ENCODE results near the gene LRP8.

LRP8 gene

DNA sequence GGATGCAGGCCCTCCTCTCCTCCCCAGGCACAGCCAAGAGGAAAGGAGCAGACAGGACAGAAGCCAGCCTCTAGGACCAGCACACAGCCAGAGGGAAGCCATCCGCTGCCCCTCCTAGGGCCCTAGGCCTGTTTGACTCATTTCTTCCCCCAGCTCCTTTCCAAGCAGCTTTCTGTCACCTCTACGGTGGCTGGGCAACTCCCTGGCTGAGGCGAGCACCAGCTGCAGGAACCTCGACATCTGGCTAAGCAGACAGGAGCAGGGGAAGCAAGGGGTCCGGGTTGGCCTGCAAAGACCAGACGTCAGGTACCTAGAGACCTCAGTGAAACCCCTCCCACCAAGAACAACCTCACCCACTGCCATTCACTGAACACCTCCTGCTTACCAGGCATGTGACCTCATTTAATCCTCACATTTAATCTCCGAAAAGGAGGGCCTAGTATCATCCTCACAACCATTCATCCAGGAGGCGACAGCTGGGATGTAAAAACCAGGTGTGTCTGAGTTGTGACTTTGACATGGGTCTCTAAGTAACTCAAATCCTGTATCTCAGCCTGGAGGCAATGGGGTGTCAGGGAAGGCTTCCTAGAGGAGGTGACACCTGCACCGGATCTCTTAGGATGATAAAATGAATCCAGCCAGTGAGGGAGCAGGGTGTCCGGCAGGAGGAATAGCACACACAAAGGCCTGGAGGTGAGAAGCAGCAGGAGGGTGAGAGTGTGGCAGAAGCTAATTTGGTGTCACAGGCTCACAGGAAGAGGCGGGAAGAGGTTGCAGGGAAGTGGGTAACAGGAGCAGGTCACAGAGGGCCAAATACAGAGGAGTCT lies 5.9 kb downstream of the LRP8 start:
- no peak for DNase-seq (ENCODE audit: low read depth in 2 of 2)

DNA sequence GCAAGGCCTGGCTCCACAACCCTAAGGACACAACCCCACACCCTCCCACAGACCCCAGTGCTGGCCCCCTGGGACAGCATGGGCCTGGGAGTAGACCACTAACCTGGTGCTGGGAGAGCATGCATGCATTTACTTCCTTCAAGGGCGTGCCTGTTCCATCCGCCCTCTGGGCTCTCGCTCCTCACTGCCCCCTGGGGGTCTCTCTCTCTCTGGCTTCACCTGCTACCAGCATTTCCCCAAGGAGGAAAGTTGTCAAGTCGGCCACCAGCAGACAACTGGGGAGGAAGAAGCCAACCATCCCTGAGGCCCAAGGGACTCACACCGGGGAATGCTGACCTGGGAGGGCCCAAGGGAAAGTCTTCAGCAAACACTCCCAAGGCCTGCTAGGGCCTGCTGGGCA lies 6.5 kb downstream of the LRP8 start:
- DNase-seq (ENCODE audit: low read depth in 2 of 2): no peak

DNA sequence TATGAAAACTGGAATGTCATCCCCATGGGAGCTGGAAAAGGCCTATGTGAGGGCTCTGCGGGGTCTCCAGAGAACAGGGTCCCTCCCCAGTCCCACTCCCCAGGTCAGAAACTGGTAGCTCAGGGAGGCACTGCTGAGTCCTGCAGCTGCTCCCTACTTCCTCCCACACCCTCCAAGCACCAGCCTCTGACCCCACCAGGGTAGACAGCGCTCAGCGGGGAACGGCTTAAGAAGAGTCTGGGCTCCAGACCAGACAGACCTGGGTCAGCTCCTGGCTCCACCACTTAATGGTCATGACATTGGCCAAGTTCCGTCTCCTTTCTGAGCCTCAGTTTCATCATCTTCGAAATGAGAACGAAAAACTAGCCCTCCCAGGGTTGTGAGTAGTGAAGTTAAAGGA lies 7.2 kb downstream of the LRP8 start:
- no peak for DNase-seq (ENCODE audit: low read depth in 2 of 2)

DNA sequence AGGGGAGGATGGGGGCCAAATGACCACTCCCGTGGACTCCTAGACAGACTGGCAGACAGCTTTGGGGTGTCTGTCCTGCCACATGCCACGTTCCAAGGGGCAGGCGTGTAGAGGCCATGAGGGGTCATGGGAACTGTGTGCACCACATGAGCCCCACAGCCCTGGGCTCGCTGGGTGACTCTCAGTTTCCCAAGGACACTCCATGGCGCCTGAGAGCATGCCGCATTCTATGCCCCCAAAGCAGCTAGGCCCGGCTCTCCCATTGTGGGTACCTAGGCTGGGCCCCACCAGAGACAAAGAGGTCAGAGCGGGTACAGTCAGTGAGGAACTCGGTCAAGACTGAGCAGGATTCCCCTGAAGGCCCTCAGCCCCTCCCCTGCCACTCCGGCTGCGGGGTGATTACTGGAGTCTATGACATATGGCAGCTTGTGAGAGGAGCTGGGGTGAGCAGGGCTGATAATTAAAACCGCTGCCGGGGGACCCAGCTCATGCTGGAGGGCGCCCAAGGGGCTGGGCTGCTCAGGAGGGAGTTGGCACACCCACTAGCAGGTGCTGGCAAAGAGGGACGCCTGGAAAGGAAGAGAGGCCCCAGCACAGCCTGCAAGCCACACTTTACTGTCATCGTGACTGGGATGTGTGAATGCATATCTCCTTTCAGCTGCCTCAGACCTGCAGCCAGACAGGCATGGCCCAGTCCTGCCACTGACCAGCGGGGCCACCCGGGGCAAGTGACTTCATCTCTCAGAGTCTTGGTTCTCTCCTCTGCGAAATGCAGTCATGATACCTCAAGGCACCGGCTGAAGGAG lies 8.4 kb downstream of the LRP8 start:
- DNase-seq (ENCODE audit: low read depth in 2 of 2): no peak

DNA sequence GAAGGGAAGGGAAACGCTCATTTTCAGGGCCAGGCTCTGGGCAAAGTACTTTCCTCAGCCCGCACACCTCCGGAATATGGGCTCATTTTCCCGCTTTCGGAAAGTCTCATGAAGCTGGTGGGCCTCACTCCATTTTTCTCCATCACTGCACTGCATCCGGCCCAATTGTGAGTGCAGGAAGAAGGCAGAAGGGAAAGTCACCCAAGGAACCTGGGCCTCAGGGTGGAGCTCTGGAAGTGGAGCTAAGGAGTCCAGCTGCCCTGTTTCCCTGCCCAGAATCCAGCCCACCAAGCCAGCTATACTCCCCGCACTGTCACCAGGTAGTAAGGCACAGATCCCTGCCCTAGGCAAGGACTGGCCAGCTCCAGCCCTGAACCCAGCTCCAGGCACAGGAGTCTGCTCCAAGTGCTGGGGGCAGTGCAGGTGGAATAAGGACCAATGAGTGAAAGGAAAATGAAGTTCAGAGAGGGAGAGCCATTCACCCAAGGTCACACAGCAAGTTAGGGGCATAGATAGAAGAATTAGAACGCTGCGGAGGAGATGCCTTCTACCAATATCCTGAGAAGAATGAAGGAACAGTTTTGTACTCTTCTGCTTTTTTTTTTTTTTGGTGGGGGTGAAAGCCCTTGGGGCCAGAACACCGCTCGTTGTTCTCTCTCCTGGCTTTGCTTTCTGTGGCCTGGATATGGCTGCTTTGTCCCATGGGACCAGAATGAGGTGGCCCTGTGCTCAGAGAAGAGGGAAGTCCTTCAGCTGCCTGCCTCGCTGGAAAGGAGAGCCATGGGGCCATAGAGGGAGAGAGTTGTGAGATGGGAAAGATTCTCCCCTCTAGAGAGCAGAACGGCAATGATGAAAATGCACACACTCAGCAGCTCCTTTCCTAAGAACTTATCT lies 10.0 kb downstream of the LRP8 start:
- DNase-seq (ENCODE audit: low read depth in 2 of 2): no peak

DNA sequence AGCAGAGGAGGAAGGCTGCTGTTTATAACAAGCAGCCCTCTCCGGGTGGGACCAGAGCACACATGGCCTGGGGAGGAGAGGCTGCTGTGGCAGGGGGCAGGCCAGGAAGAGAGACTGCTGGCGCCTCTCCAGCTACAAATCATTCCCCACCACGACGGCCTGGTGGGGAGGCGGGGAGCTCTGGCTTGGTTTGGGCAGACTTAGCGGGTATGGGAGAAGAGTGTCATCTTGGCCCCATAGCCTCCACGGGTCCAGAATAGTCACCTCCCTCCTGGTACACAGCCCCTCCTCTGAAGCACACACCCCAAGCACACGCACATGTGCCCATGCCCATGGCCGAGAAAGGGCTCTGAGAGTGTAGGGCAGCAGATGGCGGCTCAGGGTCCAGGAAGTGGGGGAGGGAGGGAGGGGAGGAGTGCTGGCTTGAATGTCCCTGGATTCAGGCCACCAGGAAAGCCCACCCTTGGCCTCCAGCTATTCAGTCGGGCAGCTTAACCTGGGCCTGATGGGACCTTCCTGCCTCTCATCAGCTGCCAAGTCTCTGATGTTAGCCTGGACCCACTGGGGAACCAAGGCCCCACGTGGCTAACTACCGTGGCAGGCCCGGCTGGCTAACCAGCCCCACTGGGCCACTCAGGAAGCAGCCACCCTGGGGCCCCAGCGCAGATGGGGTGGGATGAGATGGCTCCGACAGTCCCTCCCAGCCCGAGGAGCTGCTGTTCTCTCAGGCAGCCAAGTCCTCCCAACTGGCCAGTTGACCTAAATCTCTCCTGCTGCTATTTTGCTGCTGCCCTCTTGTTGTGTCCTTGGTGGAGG lies 10.9 kb downstream of the LRP8 start:
- DNase-seq (ENCODE audit: low read depth in 2 of 2): no peak

DNA sequence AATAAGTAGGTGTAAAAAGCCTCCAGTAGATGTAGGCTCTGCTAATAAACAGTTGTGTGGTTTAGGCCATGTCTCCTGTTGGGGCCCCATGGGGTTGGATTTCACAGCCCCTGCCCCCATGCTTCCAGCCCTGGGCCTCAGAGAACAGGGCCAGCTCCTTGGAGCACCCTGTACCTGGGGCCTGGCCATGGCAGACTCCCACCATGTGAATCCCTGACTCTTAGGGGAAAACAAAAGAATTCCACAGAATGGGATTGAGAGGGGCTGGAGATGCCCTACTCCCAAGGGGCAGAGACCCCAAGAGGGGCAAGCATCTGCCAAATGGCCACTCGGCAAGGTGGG lies 11.5 kb downstream of the LRP8 start:
- no peak for DNase-seq (ENCODE audit: low read depth in 2 of 2)

DNA sequence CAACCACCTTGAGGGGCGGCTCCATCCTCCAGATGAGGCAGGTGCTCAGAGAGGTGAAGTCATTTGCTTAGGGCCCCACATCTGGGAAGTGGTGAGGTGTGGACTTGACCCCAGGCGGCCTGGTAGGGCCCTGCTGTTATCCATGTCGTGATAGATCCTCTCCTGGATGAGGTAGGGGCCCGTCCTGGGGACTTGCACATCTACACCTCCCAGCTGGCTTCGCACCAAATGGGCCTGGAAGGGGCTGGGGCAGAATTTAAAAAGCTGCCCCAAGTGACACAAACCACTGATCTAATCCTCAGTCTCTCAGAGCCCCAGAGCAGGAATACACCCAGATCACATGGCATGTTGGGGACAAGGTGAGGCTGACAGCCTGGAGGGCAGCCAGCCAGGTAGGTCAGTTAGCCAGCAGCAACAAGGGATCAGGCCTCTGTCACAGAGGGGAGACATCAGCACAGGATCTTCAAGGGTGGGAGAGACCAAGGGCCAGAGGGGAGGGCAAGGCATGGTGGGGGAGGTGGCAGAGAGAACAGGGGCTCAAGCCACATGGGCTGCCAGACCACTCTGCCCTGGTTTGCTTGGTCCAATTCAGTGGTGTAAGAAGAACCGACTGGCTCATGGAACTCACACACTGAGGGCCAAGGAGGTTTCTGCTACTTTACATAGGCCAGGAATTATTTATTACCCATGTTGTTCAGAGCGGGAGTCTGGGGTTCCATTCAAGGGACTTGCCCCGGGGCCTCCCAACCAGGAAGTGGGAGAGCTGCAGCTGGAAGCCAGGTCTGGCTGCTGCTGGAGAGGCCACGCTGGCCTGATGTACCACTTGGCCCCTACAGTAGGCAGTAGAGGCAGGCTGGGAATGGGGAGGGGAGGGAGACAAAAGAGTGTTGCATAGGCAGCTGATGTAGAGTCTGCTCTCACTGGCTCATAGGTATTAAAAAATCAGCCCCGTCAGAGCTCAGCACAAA lies 12.1 kb downstream of the LRP8 start:
- no peak for DNase-seq (ENCODE audit: low read depth in 2 of 2)

DNA sequence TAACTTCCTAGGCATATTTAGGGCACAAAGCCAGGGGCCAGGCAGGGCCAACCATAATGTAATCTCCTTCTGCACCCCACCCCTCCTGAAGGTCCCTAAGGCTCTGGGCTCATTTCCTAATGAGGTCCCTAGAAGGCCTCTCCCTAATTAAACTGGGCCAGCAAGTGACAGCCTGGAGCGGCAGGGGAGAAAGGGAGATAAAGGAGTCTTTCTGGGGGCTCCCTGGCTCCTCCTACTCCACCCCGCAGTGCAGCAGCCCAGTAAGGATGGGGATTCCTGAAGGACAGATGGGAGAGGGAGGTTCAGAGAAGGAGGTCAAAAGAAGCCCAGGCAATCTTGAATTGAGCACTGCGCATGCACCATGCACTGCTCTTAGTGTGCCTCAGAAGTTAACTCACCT lies 12.8 kb downstream of the LRP8 start:
- no peak for DNase-seq (ENCODE audit: low read depth in 2 of 2)

DNA sequence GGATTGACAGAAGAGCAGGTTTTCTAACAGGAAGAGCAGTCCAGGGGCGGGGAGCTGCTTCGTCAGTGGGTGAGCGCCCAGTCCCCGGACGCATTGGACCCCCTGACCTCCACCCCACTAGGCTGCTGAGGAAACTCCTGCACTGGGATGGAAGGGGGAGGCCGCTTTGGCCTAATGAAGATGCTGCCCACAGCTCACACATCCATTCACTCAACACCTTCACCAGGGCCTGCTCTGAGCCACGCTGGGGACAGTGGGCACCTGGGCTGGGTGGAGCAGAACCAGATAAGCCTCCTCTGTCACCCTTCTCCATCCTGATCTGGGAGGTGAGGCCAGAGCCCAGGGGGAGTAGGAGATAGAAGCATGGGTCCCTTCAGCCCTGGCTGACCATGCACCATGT lies 13.3 kb downstream of the LRP8 start:
- DNase-seq (ENCODE audit: low read depth in 2 of 2): no peak

DNA sequence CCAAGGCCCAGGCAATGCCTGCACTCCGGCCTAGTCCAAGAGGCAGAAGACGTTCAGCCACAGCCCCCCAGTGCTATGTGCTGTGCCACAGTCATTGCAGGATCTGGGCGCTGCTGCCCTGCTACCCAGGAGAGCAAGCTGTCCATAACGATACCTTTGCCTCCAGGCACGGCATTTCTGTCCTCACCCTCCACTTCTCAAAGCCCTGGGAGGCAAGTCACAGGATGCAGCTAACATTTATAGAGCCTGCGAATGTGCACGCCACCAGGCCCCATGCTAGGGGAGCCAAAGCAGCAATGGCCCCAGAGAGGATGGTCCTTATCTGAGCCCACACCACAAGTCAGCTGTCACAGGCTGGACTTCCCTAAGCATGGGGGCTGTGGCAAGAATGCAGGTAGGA lies 13.8 kb downstream of the LRP8 start:
- DNase-seq (ENCODE audit: low read depth in 2 of 2): no peak

DNA sequence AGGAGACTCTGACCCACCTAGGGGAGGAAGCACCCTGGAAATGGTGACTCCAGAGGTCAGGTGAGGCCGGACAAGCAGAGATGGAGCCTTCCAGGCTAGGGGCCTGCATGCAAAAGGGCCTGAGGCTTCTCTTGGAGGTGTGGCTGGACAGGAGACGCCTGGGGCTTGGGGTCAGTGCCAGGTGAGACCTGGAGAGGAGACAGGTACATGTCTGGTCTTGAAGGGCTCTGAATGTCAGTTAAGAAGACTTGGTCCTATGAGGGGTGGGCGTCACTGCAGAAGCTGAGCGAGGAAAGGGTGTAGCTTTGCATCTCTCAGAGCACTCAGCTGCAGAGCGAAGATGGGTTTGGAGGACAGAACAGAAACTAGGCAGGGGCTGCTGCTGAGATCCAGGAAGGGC lies 14.3 kb downstream of the LRP8 start:
- DNase-seq (ENCODE audit: low read depth in 2 of 2): no peak

DNA sequence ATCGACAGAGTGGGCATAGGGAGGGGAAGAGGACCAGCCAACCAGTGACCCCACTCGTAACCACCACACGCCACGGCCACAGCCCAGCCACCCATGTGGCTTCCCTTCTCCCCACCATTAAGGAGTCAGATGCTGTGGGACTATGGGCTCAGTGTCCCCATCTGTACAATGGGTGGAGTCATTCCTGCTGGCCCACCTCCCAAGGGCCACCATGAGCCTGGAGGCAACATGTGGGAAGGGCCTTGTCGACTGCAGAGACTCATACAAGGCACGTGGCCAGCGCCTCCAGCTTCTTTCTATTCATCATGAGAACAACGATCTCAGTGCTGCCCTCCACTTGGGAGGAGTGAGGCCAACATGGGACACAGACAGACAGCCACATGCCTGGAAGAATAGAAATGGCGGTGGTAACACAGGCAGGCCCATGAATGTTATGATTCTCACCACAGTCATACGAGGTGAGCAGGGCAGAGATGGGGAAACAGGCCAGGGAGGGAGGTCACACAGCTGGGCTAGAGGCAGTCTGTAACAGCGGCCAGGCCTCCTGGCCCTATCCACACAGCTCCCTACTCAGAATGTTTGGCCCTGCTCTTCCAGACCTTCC lies 16.1 kb downstream of the LRP8 start:
- DNase-seq (ENCODE audit: low read depth in 2 of 2): no peak

DNA sequence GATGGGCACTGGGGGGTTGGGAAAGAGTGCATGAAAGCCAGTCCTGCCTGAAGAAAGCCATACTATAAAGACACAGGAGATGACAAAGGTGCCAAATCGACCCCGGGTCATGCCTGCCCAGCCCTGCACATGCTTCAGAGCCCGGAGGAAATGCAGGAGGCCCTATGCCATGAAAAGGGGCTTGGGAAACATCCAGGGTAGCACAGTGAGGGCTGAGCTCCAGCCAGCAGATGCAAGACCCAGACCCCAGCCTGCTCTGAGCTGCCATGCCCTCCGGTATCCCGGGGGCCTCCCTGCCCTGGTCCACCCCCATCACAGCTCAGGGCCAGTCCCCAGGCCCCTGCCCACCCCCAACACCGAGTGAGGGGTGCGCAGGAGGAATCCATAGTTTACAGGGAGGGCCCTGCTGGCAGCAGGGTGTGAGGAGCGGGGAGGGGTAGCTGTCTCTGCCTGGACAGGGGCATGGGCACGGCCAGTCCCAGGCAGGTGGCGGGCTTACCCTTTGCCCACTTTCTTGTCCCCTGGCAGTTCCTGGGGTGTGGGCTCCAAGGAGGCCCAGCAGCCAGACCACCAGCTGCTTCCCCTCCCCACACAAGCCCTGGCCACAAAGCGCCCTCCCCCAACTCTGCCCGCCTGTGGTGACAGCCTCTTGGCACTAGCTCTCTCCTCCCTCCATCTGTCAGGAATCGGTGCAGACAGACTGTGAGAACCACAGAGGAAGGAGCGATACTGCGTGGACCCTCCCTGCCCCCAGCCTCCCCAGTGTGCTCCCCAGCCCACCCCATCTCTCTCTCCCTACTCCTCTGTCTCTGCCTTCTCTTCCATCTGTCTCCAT lies 16.8 kb downstream of the LRP8 start:
- DNase-seq (ENCODE audit: low read depth in 2 of 2): no peak

DNA sequence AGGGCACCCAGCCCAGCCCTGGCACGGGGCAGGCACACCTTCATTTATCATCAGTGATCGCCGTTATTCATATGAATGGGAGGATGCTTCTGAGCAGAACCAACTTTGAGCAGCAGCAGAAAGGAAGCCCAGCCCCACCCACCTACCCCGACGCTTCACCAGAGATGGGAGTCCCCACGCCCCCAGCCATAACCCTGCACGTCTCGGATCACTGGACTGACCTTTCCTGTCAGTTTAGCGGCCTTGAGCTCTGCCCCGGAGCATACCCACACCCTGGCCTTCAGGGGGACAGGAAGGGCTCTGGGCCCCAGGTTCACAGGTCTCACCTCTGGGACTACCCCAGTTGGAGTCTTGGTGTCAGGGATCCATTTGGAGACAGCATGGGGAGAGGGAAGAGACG lies 18.1 kb downstream of the LRP8 start:
- no peak for DNase-seq (ENCODE audit: low read depth in 2 of 2)

DNA sequence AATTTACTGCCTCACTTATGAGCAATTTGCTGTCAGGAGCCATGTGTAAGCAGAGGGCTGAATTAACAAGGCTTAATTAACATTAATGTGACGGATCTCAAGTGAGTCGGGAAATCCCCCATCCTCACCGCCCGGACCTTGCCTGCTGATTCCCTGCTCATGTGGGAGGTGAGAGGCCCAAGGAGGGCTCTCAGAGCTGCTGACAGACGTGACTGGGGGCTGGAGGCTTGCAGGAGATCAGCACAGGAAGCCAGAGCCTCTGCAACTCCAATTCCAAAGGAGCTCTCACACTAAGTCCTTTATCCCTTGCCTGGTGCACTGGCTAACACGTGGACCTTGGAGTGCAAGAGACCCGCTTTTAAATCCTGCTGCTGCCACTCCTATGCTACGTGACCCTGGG lies 19.4 kb downstream of the LRP8 start:
- no peak for DNase-seq (ENCODE audit: low read depth in 2 of 2)

DNA sequence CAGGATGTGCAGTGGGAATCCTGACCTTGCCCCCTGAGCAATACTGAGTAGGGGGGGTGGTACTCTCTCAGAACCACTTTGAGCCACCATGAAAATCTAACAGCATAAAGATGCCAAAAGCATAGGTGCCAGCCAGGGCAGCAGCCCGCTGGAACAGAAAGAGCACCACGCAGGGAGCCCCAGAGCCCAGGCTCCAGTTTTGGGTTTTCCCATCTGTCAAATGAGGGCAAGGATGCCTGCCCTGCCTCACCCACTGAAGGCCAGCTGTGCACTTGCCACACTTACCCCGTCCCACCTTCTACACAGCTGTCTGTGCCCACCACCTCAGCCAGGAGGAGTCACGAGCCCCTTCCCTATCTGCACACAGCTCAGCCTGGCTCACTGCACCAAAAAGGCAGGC lies 20.8 kb downstream of the LRP8 start:
- no peak for DNase-seq (ENCODE audit: low read depth in 2 of 2)

DNA sequence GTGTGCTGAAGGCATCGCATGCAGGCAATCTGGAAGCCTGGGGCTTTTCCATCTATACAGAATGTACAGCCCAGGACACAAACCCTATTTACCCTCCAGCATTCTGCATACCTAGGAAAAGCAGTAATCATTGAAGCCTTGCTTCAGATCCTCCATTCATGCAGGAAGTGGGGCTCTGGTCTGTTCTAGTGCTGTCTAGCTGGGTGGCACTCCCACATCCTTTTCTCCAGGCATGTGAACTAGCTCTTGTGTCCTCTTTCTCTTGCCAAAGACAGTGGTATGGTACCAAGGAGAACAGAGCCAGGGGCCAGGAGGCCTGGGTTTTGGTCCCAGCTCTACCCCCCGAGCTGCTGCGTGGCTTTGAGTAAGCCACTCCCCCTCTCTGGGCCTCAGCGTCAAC lies 21.7 kb downstream of the LRP8 start:
- DNase-seq (ENCODE audit: low read depth in 2 of 2): no peak

DNA sequence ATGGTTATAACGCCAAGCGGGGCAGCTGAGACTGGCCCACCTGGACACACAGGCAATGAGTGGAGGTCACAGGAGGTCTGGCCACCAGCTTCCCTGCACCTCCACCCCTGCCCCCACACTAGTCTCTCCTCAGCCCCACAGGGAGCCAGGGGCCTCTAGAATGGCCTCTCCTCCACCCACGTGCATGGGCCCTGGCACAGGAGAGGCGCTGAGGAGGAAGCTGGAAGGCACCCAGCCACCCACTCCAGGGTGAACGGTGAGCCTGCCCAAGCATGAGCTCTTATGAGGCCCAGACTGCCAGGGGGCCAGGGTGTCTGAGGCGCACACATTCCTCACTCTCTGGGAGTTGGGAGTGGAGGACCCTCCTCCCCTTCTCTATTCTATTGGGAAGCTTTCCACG lies 22.2 kb downstream of the LRP8 start:
- DNase-seq (ENCODE audit: low read depth in 2 of 2): no peak

All from stimulated activated CD4-positive, alpha-beta T cell treated with anti-CD3 and anti-CD28 coated beads, Interleukin-15, amount 100 ng/mL, for 48 hours (primary cell).